ENCODE data around the gene CELF4.

GRCh38 chr18:37348729-37349128, 216.9 kb downstream of the CELF4 start:
- TF ChIP-seq CTCF (IDR thresholded peaks at IDR 0.05) (no peak), EP300 (IDR thresholded peaks at IDR 0.05) (no peak)

Data from upper lobe of left lung (tissue), 4 donors.